Mesodermal cell (in vitro differentiated cells): ENCODE data around the gene ZFYVE1.
"Not testable (repeated sequence)": the region's sequence is repeated elsewhere in the genome, so short reads cannot be mapped to it uniquely, and the experiment has no call there.

Experiments used
- H3K27ac ChIP-seq: 2 replicates; pipeline ENCODE4 v1.7.0; 2013; ENCODE audit warnings: mild to moderate bottlenecking, low read depth, low read length, moderate library complexity; ENCODE audit not compliant: severe bottlenecking
- H3K36me3 ChIP-seq: 2 replicates; pipeline ENCODE4 v1.7.1; 2013; ENCODE audit warnings: mild to moderate bottlenecking, low read length, moderate library complexity; ENCODE audit not compliant: control insufficient read depth, insufficient read depth
- H3K4me1 ChIP-seq: one replicate; pipeline ENCODE4 v1.7.1; 2013; ENCODE audit warnings: mild to moderate bottlenecking, low read length; ENCODE audit not compliant: insufficient read depth, control insufficient read depth, poor library complexity, severe bottlenecking
- H3K4me3 ChIP-seq: 2 replicates; pipeline ENCODE4 v1.7.0; 2013; ENCODE audit warnings: low read length, control low read depth, mild to moderate bottlenecking; ENCODE audit not compliant: insufficient read depth, poor library complexity, severe bottlenecking; ENCODE audit errors: extremely low read depth
- H3K9me3 ChIP-seq: 2 replicates; pipeline ENCODE4 v1.7.1; 2013; ENCODE audit warnings: mild to moderate bottlenecking, low read length, moderate library complexity; ENCODE audit not compliant: control insufficient read depth
- WGBS, 2 experiments: methylation state at CpG; one replicate each; pipeline ENCODE4 v1.1.5; 2013; ENCODE audit warnings: missing lambda C conversion rate in 2 of 2; ENCODE audit not compliant: insufficient coverage in 2 of 2; 5-methylcytosine and 5-hydroxymethylcytosine counted together

ZFYVE1 gene

DNA sequence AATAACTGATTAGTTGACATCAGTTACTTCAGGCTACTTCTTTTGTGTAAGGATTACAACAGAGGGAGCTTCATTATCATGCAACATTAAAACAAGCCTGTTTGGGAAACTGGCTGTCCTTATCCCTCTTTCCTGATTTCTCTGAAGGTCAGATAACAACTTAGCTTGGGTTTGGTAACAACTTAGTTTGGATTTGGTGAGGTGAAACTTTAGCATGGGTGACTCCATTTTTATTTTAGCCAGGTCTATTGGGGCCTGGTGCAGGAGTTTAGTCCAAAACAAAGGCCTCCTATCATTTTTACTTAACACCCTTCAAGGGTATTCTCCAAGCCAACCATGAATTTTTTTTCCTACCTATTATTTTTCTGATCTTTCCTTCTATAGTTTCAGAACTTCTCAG, 1.1 kb upstream of the ZFYVE1 start:
- Histone ChIP-seq H3K4me3 (no peak overlapping the region), H3K4me1 (peaks cover 8% of the 10 kb centered on the region), H3K27ac (no peak overlapping the region), H3K36me3 (peaks cover 16% of the 10 kb centered on the region), H3K9me3 (no peaks in the 10 kb centered on the region)

DNA sequence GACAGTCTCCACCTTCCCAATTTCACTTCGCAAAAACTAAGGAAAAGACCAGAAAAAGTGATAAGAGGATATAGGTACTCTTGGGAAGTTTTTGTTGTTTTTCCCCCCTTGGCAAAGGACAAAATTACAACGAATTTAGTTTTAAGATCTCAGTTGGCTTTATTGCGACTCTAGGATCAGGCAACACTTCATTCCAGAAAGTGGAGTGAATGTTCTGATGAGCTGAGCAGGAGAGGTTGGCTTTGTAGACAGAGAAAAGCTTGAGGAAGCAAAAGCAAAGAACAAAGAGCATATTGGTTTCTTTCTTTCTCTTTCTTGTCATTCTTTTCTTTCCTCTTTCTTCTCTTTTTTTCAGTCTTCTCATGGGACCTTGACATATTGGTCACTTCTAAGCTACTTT, 640 bp upstream of the ZFYVE1 start:
- peaks cover 19% of the 10 kb centered on the region for H3K36me3 ChIP-seq
- H3K27ac ChIP-seq: no peak overlapping the region
- peaks cover 8% of the 10 kb centered on the region for H3K4me1 ChIP-seq
- 50 to 80% methylated on average over 1 to 2 of the region's 3 CpGs for WGBS, 2 experiments
- peak overlapping the region; percentile 71 for H3K4me3 ChIP-seq
- no peaks in the 10 kb centered on the region for H3K9me3 ChIP-seq

DNA sequence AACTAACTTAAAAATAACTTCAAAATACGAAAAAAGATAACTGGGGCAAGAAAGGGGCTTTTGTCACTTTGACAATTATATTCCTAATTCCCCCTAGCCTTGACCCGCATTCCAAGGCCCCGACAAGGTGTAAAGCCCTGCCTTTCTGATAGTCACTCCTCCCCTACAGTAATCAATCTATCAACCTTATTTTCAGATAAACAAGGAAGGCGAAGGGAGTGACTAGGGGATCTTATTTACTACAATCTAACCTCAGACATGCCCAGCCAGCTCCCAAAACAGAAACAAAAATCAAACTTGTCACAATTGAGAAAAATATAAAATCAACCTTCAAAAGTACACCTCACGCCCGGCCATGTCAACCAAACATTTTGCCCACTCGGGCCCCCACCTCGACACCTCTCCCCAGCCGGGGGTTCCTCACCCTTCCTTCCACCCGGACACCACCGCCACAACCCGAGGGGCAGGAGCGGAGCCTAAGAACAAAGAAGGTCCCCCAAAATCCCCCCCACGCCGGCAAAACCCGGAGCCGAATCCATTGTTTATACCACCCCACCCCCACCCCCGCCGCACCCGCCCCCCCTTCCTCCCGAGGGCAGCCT, 562 bp downstream of the ZFYVE1 start:
- 15 to 21% methylated on average over 6 to 10 of the region's 21 CpGs for WGBS, 2 experiments
- peak overlapping the region; percentile 73 for H3K27ac ChIP-seq
- H3K4me1 ChIP-seq: peaks cover 8% of the 10 kb centered on the region
- H3K4me3 ChIP-seq: peak overlapping the region; percentile 71
- H3K36me3 ChIP-seq: peaks cover 28% of the 10 kb centered on the region
- no peaks in the 10 kb centered on the region for H3K9me3 ChIP-seq

DNA sequence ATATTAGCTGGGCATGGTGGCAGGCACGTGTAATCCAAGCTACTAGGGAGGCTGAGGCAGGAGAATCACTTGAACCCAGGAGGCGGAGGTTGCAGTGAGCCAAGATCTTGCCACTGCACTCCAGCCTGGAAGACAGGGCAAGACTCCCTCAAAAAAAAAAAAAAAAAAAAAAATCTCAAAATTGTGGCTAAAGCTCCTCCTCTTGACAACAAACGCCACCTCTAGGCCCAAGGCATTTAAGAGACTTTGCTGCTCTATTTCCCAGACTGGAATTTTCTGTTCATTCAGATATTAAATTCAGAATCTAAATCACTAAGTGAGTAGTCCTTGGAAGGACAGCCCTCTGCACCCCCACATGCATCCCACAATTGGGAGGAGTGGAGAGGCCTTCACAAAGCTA, 1.4 kb downstream of the ZFYVE1 start:
- no peaks in the 10 kb centered on the region for H3K9me3 ChIP-seq
- H3K4me1 ChIP-seq: peaks cover 8% of the 10 kb centered on the region
- H3K4me3 ChIP-seq: peak overlapping the region; percentile 71
- peaks cover 33% of the 10 kb centered on the region for H3K36me3 ChIP-seq
- H3K27ac ChIP-seq: no peak overlapping the region
- WGBS, 2 experiments: 93 to 100% methylated on average over 1 to 2 of the region's 3 CpGs

DNA sequence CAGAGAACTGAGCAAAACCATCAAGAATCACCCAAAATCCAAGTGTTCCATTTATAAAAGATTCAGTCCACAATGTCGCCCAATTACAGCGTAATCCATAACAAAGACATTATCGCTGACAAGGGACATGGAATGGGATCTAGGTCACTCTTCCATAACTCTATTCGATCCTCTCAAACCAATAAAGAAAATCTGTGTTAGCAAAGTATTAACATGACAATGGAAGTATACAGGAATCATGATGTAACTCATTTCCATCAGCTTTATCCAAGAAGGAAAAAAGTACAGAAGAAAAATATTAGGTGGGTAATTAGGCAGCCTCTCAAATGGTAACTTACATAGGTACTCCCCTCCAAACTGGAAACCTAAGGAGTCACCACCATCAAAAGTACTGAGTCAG, 4.9 kb downstream of the ZFYVE1 start:
- Histone ChIP-seq H3K36me3 (peaks cover 65% of the 10 kb centered on the region), H3K9me3 (no peaks in the 10 kb centered on the region), H3K4me1 (peaks cover 8% of the 10 kb centered on the region), H3K27ac (no peak overlapping the region), H3K4me3 (no peak overlapping the region)
- WGBS, 2 experiments: no CpG with 5 or more reads among the region's 4 CpGs

DNA sequence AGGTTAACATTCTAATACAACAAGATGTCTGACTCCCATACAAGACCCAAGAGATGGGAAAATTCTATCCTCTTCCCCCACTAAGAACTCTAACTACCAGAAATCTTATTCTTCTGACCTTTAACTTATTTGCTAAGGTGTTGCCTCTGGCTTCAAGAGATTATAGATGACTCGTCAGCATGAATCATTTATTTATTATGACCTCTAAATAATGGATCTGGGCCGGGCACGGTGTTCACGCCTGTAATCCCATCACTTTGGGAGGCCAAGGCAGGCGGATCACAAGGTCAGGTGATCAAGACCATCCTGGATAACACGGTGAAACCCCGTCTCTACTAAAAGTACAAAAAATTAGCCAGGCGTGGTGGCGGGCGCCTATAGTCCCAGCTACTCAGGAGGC, 10.9 kb downstream of the ZFYVE1 start:
- H3K36me3 ChIP-seq: peaks cover 68% of the 10 kb centered on the region
- WGBS, 2 experiments: 95 to 100% methylated on average over 7 to 9 of the region's 10 CpGs
- not testable (repeated sequence) for H3K9me3 ChIP-seq, H3K27ac ChIP-seq, H3K4me1 ChIP-seq, H3K4me3 ChIP-seq

DNA sequence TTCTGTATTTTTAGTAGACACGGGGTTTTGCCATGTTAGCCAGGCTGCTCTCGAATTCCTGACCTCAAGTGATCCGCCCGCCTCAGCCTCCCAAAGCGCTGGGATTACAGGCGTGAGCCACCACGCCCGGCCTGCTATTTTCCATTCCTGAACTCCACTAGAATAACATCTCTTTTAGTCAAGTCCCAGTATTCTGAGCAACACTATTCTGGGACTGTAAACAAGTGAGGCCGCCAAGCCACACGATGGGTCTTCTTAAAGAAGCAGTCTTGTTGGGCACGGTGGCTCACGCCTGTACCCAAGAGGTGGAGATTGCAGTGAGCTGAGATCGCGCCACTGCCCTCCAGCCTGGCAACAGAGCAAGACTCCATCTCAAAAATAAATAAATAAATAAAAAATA, 11.4 kb downstream of the ZFYVE1 start:
- H3K4me3 ChIP-seq, H3K4me1 ChIP-seq, H3K27ac ChIP-seq, H3K9me3 ChIP-seq: not testable (repeated sequence)
- WGBS, 2 experiments: 93 to 100% methylated on average over 5 to 10 of the region's 14 CpGs
- peaks cover 63% of the 10 kb centered on the region for H3K36me3 ChIP-seq

DNA sequence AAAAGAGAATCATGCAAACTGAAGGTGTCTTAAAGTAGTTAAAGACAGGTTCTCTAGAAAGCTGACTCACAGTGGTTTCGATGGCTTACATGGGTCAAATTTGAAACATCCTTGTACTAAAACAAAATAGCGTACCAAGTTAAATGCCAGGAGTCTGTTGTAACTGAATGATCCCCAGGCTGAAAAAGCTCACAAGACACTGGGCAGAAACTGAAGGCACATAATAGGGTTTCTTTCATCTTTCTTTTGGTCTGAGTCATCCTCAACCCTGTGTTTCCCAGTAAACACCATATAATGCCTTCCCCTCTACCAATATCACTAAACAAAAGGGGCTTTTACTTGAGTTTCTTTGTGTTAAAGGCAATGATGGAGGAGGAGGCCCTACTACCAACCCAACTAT, 12.8 kb downstream of the ZFYVE1 start:
- Histone ChIP-seq H3K27ac (peak overlapping the region; percentile 42), H3K36me3 (peaks cover 61% of the 10 kb centered on the region), H3K4me1 (peaks cover 8% of the 10 kb centered on the region), H3K4me3 (no peak overlapping the region), H3K9me3 (no peaks in the 10 kb centered on the region)
- 75% methylated on average over 2 of the region's 2 CpGs; no CpG with 5 or more reads in 1 of the 2 experiments for WGBS, 2 experiments

DNA sequence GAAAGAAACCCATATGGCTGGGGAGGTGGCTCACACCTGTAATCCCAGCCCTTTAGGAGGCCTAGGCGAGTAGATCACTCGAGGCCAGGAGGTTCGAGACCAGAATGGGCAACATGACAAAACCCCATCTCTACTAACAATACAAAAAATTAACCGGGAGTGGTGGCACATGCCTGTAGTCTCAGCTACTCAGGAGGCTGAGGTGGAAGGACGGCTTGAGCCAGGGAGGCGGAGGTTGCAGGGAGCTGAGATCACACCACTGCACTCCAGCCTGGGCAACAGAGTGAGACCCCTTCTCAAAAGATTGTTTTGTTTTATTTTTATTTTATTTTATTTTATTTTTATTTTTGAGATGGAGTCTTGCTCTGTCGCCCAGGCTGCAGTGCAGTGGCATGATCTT, 15.7 kb downstream of the ZFYVE1 start:
- peaks cover 64% of the 10 kb centered on the region for H3K36me3 ChIP-seq
- not testable (repeated sequence) for H3K4me3 ChIP-seq, H3K9me3 ChIP-seq, H3K27ac ChIP-seq, H3K4me1 ChIP-seq
- WGBS, 2 experiments: 100% methylated on average over 2 to 4 of the region's 7 CpGs

DNA sequence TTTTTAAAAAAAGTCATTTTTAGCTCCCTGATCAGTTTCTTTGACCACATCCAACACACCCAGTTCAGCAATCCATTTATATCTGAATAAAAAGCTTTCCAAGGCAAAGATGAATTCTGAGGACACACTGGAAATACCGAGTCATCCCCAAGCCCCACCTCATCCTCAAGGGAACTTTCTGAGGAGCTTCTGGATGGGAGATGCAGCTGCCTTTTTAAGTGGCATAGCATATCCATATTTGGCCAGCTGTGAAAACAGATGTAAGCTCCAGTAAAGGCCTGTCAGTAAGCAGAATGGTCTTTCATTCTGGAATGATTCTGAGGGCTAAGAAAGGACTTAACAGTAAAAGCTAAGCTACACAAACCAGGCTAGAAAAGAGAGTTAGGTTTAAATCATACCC, 18.4 kb downstream of the ZFYVE1 start:
- no peaks in the 10 kb centered on the region for H3K9me3 ChIP-seq
- H3K27ac ChIP-seq: no peak overlapping the region
- 90% methylated on average over 1 of the region's 1 CpG; no CpG with 5 or more reads in 1 of the 2 experiments for WGBS, 2 experiments
- peaks cover 68% of the 10 kb centered on the region for H3K36me3 ChIP-seq
- H3K4me3 ChIP-seq: no peak overlapping the region
- H3K4me1 ChIP-seq: no peaks in the 10 kb centered on the region

DNA sequence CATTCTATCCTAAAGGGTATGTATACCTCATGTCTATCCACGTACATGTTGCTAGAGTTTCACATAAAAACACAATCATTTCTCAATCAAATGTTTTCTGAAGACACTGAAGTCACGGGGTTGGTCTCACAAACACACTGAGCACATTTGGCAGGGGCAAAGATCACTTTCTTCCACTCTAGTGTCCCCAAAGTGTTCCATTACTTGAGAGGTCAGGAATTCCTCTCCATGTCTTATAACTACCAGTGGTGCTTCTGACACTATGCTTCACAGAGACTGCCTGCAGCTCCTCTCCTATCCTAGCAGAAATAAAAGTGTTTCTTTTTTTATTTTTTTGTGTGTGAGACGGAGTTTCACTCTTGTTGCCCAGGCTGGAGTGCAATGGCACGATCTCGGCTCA, 19.1 kb downstream of the ZFYVE1 start:
- Histone ChIP-seq H3K4me1 (no peaks in the 10 kb centered on the region), H3K36me3 (peaks cover 68% of the 10 kb centered on the region), H3K27ac (no peak overlapping the region), H3K4me3 (no peak overlapping the region), H3K9me3 (no peaks in the 10 kb centered on the region)
- WGBS, 2 experiments: 95 to 97% methylated on average over 5 of the region's 5 CpGs
